ENCODE measurements around the gene PTAFR.
"Not testable (repeated sequence)": the region's sequence is repeated elsewhere in the genome, so short reads cannot be mapped to it uniquely, and the experiment has no call there.

The PTAFR gene

GRCh38 chr1:28141685-28142084 lies 34.8 kb downstream of the PTAFR start:
- no peak for DNase-seq

DNA sequence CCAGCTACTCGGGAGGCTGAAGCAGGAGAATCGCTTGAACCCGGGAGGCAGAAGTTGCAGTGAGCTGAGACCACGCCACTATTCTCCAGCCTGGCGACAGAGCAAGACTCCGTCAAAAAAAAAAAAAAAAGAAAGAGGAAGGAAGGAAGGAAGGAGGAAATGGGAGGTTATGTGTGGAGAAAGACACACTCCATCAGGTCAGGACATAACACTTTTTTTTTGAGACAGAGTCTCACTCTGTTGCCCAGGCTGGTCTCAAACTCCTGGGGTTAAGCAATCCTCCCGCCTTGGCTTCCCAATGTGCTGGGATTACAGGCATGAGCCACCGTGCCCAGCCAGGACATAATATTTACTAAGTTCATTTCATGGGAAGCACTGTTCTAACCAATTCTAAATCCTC lies 36.6 kb downstream of the PTAFR start:
- not testable (repeated sequence) for DNase-seq

DNA sequence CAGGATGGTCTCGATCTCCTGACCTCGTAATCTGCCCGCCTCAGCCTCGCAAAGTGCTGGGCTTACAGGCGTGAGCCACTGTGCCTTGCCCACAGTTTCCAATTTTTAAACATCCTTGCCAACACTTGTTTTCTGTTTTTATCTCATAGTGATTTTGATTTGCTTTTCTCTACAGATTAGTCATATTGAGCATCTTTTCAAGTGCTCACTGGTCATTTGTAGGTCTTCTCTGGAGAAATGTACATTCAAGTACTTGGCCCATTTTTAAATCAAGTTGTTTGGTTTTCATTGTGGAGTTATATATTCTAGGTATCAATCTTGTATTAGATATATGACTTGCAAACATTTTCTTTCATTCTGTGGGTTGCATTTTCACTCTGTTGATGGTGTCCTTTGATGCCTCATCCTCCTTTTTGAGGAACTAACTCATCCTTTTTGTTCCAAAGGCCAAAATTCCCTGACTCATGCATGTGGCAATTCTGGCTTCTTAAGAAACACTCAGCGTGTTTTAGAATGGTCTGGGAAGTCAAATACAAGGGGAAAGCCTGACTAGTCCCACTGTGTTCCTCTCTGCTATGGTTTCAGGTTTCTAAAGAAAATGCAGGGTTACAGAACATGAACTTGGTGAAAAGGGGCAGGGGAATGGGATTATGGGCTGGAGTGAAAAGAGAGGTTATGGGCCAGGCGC lies 37.3 kb downstream of the PTAFR start:
- DNase-seq = no peak

GRCh38 chr1:28136922-28137613 lies 39.4 kb downstream of the PTAFR start:
- DNase-seq = no peak

DNA sequence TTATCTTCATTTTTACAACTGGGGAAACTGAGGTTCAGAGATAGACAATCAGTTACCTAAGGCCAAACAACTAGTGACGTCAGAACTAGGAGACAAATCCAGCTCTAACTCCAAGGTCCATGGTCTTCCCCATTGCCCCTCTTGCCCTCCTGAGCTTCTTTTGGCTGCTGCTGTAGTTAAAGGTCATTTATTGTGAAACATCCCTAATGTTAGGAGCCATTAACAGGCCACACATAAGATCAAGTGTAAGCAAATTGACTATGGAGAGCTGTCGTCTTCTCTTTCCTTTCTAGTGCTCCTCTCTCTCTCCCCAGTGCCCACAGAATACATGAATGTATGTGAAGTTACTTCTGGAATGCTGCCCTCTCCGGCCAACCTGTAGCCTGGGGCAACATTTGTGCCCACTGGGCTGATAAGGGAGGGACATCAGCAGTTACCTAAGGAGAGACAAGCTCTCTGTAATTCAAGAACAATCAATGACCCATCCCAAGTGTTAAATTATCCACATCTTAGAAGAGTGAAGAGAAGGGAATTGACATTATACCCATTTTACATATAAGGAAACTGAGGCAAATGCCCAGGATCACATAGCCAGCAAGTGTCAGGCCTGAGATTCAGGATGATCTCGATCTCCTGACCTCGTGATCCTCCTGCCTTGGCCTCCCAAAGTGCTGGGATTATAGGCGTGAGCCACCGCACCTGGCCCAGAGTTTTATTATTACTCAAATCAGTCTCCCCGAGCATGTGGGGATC lies 40.1 kb downstream of the PTAFR start:
- no peak for DNase-seq

GRCh38 chr1:28135371-28136168 lies 40.9 kb downstream of the PTAFR start:
- DNase-seq = no peak

DNA sequence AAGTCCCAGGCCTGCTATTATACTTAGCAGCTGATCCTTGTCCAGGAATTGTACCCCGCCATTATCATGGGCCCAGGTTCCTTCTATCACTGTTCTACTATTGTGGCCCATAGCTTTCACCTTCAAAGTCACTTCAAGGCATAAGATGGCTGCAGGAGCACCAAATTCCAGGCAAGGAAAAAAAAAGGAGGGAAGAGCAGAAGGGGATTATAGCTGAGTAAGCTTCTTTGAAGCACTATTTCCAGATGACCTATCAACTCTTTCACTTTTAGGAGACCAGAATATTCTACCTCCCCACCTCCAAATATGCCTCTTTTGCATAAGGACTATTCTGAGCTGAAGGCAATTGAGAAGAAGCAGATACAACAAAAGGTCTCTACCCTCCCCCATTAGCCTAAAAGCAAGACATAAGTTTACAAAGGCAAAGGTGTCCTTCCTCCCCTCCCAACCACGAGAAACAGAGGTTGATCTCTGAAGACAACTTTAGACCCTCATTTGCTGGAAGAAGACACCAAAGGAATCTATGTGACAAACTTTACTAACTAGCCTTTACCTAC lies 41.8 kb downstream of the PTAFR start:
- DNase-seq = no peak

DNA sequence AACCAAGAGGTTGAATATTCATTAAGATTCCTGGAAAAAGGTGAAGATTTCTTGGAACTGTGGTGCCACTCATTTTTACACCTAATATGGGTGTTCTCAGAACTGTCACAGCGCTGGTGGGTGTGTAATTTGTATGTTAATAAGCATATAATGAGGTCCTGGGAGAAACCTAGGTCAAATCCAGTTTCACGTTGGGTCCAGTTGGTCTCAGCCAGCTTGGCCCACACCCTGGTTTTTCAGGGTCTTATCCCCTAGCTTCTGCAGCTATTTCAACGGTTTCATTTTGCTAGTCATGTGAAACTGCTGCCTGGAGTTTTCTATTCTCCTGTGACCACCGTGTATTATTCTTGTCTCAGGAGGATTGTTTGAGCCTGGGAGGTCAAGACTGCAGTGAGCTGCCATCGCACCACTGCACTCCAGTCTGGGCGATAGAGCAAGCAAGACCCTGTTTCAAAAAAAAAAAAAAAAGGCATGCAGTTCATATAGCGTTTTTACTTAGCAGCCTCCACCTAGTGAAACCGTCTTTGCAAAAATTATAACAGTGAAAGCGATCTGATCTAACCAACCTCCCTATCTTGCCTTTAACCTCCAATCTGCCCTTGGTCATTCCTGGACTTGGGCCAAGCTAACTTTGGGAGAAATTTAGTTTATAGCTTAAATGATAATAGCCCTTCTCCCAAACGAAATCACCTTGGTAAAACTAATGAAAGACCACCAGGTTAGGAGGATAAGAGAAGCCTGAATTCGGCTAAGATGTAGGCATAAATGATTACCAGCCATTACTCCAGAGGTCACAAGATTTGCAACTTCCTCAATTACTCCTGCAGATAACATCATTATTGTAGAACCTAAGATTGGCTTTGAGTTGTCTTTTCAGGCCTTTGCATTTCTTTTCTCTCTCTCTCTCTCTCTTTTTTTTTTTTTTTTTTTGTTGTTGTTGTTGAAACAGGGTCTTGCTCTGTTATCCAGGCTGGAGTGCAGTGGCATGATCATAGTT lies 44.0 kb downstream of the PTAFR start:
- no peak for DNase-seq

- no peak for DNase-seq
Measured at GRCh38 chr1:28130901-28131300, 45.6 kb downstream of the PTAFR start.

- no peak for DNase-seq
Measured at GRCh38 chr1:28129150-28129549, 47.3 kb downstream of the PTAFR start.

DNA sequence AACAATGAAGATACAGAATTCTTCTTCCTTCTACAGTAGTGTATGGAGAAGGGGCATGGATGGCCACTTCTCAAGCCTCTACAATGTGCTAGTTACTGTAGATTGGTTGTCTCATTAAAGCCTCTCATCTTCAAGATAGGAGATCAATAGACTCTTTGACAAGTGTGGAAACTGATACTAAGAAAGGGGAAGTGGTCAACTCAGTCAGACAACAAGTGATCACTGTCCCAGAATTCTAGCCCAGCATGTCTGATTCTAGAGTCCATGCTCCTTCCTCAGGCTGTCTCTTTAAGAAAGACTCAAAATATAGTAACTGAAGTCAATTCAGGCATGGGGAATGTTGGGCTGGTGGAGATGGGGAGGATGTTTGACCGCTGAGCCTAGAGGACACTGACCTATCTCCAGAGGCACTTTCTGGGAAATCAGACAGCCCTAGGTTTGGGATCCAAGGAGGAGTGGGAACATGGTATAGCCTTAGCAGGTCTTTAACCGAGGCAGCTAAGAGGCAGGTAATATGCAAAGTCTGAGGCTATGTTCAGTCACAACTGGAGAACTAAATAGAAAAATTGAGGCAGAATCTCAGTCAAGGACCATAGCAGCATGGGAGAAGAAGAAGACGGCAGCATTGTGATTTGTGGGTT lies 48.8 kb downstream of the PTAFR start:
- DNase-seq = no peak

DNA sequence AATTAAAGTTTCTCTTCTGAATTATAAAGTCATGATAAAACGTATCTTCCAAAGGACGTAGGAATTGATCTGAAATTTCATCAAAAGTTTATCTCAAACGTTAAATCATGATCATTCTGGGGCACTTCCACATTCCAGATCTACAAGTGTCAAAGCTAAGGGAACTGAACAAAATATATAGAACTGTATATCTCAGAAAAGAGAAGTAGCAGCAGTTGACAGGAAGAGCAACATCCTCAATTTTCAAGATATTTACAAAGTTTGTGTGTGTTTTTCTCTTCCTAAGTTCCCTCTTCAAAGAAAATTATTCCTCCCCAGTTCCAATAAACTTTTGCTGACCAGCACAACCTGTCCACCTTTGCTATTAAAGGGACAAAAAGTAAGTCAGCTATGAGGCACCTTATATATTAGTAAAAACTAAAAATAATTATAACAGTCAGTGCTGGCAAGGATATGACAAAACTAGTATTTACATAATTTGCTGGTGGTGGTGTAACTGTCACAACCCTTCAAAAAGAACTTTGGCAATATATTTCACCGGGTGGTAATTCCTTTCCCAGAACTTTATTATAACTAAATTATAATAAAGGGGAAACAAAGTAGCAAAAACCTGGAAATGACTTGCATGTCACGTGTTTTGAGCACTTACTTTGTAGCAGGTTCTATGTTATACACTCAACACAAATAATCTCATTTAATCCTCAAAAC lies 49.6 kb downstream of the PTAFR start:
- DNase-seq = no peak

DNA sequence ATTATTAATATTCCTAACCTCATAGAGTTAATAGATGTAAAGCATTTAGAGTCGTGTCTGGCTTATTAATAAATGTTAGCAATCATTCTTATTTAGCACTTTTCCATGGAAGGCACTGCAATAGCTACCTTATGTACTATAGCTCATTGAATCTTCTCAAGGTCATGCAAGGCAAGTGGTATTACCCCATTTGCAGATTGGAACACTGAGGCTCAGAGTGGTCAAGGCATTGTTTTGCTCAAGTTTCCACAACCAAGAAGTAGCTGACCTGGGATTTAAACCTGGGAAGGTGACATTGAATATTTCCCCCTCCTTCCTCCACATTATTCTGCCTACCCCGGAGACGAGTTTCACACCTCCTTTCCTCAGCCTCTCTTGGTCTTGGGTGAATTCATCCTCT lies 50.3 kb downstream of the PTAFR start:
- no peak for DNase-seq

DNA sequence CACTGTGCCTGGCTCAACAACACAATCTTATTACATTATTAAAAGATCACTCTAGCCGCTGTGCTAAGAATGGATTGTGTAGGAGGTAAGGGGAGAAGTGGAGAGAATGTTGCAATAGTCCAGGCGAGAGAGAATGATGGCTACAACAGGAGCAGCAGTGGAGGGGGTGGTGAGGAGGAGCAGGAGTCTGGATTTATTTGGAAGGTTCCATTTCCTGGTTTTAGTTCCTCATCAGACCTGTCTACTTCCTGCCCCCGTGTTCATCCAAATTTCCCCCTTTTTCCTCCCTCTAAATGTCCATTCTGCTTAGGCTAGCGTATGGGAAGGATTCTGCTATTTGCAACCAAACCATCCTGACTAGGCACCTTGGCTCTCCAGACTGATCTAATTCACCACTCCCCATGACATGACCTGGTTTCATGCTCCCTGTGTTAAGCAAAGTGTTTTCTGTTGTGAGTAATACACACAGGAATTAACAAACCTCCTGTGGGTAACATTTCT lies 53.0 kb downstream of the PTAFR start:
- no peak for DNase-seq

DNA sequence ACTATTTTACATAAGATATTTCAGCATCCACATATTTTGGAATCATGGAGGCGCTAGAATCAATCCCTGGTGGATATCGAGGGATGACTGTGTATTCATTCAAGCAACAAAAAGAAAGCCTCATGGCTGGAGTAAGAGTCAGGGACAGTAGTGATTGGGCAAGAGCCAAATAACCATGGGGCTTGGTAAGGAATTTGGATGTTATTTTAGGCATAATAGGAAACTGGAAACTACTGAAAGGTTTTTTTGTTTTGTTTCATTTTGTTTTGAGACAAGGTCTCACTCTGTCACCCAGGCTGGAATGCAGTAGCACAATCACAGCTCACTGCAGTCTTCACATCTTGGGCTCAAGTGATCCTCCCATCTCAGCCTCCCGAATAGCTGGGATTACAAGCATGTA lies 54.3 kb downstream of the PTAFR start:
- DNase-seq = no peak

- DNase-seq = no peak
Measured at GRCh38 chr1:28119556-28119955, 56.9 kb downstream of the PTAFR start.

GRCh38 chr1:28118640-28119307 lies 57.7 kb downstream of the PTAFR start:
- DNase-seq = no peak

- DNase-seq = no peak
Measured at GRCh38 chr1:28115267-28115666, 61.2 kb downstream of the PTAFR start.

- DNase-seq = no peak
Measured at GRCh38 chr1:28114844-28115243, 61.6 kb downstream of the PTAFR start.

DNA sequence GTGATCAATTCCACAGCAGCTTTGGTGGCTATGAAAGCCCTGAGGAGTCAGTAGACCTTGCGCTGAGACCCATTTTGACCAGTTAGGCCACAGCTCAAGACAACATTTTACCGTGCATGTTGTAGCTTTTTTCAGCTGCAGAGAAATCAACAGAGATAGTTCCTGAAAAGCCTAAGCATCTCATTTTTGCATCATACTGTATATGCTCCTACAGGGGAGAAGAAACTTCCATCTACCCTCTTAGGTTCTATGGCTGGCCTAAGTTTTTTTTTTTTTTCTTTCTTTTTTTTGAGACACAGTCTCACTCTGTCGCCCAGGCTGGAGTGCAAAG lies 63.3 kb downstream of the PTAFR start:
- DNase-seq = no peak
